HepG2 (cell line): ENCODE measurements around the gene PIANP. TPM values are rescaled to one million over a fixed set of nuclear protein-coding genes. Genes with fewer than 3 reads are reported as not detected.

Experiments
- ATAC-seq: fragments of 200-7000 bp; cut with Tn5 transposase; 3 replicates; pipeline ENCODE4 v1.9.1; 2020; ENCODE audit warnings: mild to moderate bottlenecking, moderate library complexity
- BruUV-seq: library from RNA; stranded (reverse); fragments of 400-500 nt; replicated peaks from 2 replicates; lab custom pipeline; 2021; lab: Mats Ljungman, UMichigan
- CTCF ChIA-PET: fragments of 300-600 bp; formaldehyde crosslinking; extraction: SDS; loops from one replicate; lab custom pipeline; 2021; ENCODE audit warnings: low total read pairs, inconsistent platforms, low intra/inter-chr PET ratio; lab: Yijun Ruan, JAX
- POLR2A ChIA-PET: fragments of 350-600 bp; sonication (Branson Sonifier 250); formaldehyde crosslinking; loops from one replicate; lab custom pipeline; 2020; ENCODE audit warnings: antibody characterized with exemption, inconsistent platforms; lab: Yijun Ruan, JAX
- DNase-seq: peaks from one replicate; pipeline ENCODE4 v3.0.0-alpha.2; 2015; ENCODE audit warnings: low spot score
- FAIRE-seq: peaks from 3 replicates; lab custom pipeline; 2011; peaks lifted over from hg19 to GRCh38; lab: Jason Lieb, UNC
- H2AFZ ChIP-seq: one replicate; pipeline ENCODE4 v1.6.1; 2011; ENCODE audit warnings: low read length, inconsistent platforms
- H3K27ac ChIP-seq: fragments of 300-600 bp; 3 replicates; pipeline ENCODE4 v1.8.0; 2011; ENCODE audit warnings: mixed run types, mild to moderate bottlenecking, mixed read lengths, low read length, inconsistent platforms; ENCODE audit not compliant: insufficient read depth; ENCODE audit errors: extremely low read length
- H3K27me3 ChIP-seq, 2 experiments: fragments of 200-600 bp in 1 of 2; 2 replicates in 1 of 2; 3 replicates in 1 of 2; pipeline versions ENCODE4 v1.6.0 to v1.8.0; 2011; ENCODE audit warnings: low read length in 2 of 2, mild to moderate bottlenecking in 2 of 2, moderate library complexity in 2 of 2, inconsistent platforms in 1 of 2; ENCODE audit not compliant: insufficient read depth in 2 of 2, control insufficient read depth in 1 of 2
- H3K36me3 ChIP-seq, 2 experiments: fragments of 200-600 bp in 1 of 2; replicated peaks in 1 of 2; 2 replicates in 1 of 2; 3 replicates in 1 of 2; pipeline versions ENCODE4 v1.5.1 to v1.8.0; 2011; ENCODE audit warnings: low read length in 2 of 2, inconsistent platforms in 1 of 2; ENCODE audit not compliant: insufficient read depth in 2 of 2, control insufficient read depth in 1 of 2
- H3K4me1 ChIP-seq: 2 replicates; pipeline ENCODE4 v1.5.1; 2012; ENCODE audit warnings: low read length, inconsistent platforms; ENCODE audit not compliant: insufficient read depth
- H3K4me2 ChIP-seq: 2 replicates; pipeline ENCODE4 v1.6.0; 2011; ENCODE audit warnings: low read depth, low read length, inconsistent platforms
- H3K4me3 ChIP-seq, 3 experiments: fragments of 200-600 bp in 1 of 3; sonication (generic), shearing (Covaris generic) in 1 of 3; replicated peaks in 1 of 3; 2 replicates each; pipeline ENCODE4 v1.5.1; 2011 to 2016; ENCODE audit warnings: low read length in 3 of 3, inconsistent platforms in 2 of 3, low read depth in 2 of 3, mild to moderate bottlenecking in 2 of 3, control low read depth in 1 of 3, mixed read lengths in 1 of 3; ENCODE audit not compliant: insufficient read depth in 1 of 3
- H3K79me2 ChIP-seq: one replicate; pipeline ENCODE4 v1.6.1; 2011; ENCODE audit warnings: low read length, inconsistent platforms; ENCODE audit not compliant: insufficient read depth
- H3K9ac ChIP-seq: 2 replicates; pipeline ENCODE4 v1.6.0; 2011; ENCODE audit warnings: mild to moderate bottlenecking, low read depth, low read length, inconsistent platforms; ENCODE audit not compliant: insufficient read depth
- H3K9me3 ChIP-seq: 2 replicates; pipeline ENCODE4 v1.5.1; 2012; ENCODE audit warnings: mild to moderate bottlenecking, low read length
- H4K20me1 ChIP-seq: 2 replicates; pipeline ENCODE4 v1.6.0; 2011; ENCODE audit warnings: inconsistent platforms, mild to moderate bottlenecking, low read length, moderate library complexity; ENCODE audit not compliant: insufficient read depth
- AHR ChIP-seq: IDR thresholded peaks from 2 replicates; pipeline ENCODE4 v1.6.1; 2018; ENCODE audit warnings: missing genetic modification reagents, missing compliant biosample characterization
- ARID4A ChIP-seq: sonication (generic); formaldehyde crosslinking; IDR thresholded peaks from 2 replicates; pipeline ENCODE4 v1.5.0; 2020; ENCODE audit warnings: mild to moderate bottlenecking, missing genetic modification reagents, borderline replicate concordance
- ETV5 ChIP-seq: IDR thresholded peaks from 2 replicates; pipeline ENCODE4 v1.6.1; 2018; ENCODE audit warnings: missing biosample characterization, missing genetic modification reagents, inconsistent platforms, borderline replicate concordance
- GTF3A ChIP-seq: sonication (generic); formaldehyde crosslinking; conservative IDR thresholded peaks from 2 replicates; pipeline ENCODE4 v1.4.0; 2020; ENCODE audit warnings: mild to moderate bottlenecking, missing genetic modification reagents
- HNF4A ChIP-seq: sonication (generic); formaldehyde crosslinking; IDR thresholded peaks from 2 replicates; pipeline ENCODE4 v1.4.0; 2020; ENCODE audit warnings: missing genetic modification reagents
- KLF11 ChIP-seq: IDR thresholded peaks from 2 replicates; pipeline ENCODE4 v1.6.1; 2016; ENCODE audit warnings: missing compliant biosample characterization
- MED1 ChIP-seq: sonication (generic); formaldehyde crosslinking; IDR thresholded peaks from 2 replicates; pipeline ENCODE4 v1.4.0; 2020; ENCODE audit warnings: missing genetic modification reagents
- MTA1 ChIP-seq: sonication (generic); formaldehyde crosslinking; IDR thresholded peaks from 2 replicates; pipeline ENCODE4 v1.4.0; 2020; ENCODE audit warnings: missing genetic modification reagents, mild to moderate bottlenecking, borderline replicate concordance
- RARA ChIP-seq: IDR thresholded peaks from 2 replicates; pipeline ENCODE4 v1.6.1; 2016; ENCODE audit warnings: missing genetic modification reagents, missing compliant biosample characterization
- RFX1 ChIP-seq: fragments of 450-650 bp; IDR thresholded peaks from 2 replicates; pipeline ENCODE4 v1.6.1; 2017
- SAFB2 ChIP-seq: sonication (generic); formaldehyde crosslinking; IDR thresholded peaks from 2 replicates; pipeline ENCODE4 v1.5.1; 2020; ENCODE audit warnings: missing genetic modification reagents, low read depth, mild to moderate bottlenecking, borderline replicate concordance
- SNRNP70 ChIP-seq: fragments of 200-400 bp; formaldehyde crosslinking; IDR thresholded peaks from 2 replicates; pipeline ENCODE4 v1.6.1; 2017; ENCODE audit warnings: mild to moderate bottlenecking, low read depth, low read length, moderate library complexity
- TBP ChIP-seq: sonication (generic); formaldehyde crosslinking; IDR thresholded peaks from 2 replicates; pipeline ENCODE4 v1.5.0; 2020; ENCODE audit warnings: missing genetic modification reagents
- ZFP36L1 ChIP-seq: sonication (generic); formaldehyde crosslinking; IDR thresholded peaks from 2 replicates; pipeline ENCODE4 v1.8.0; 2022; ENCODE audit warnings: mild to moderate bottlenecking, missing genetic modification reagents, moderate library complexity
- ZNF335 ChIP-seq: sonication (generic); formaldehyde crosslinking; IDR thresholded peaks from 2 replicates; pipeline ENCODE4 v1.4.0; 2020; ENCODE audit warnings: missing genetic modification reagents
- ZNF501 ChIP-seq: sonication (generic); formaldehyde crosslinking; IDR thresholded peaks from 2 replicates; pipeline ENCODE4 v1.5.1; 2020; ENCODE audit warnings: mild to moderate bottlenecking, moderate library complexity, missing genetic modification reagents
- ZNF503 ChIP-seq: sonication (generic); formaldehyde crosslinking; IDR thresholded peaks from 2 replicates; pipeline ENCODE4 v1.4.0; 2020; ENCODE audit warnings: missing genetic modification reagents
- ZNF615 ChIP-seq: sonication (generic); formaldehyde crosslinking; IDR thresholded peaks from 2 replicates; pipeline ENCODE4 v1.5.0; 2020; ENCODE audit warnings: mild to moderate bottlenecking, missing genetic modification reagents, borderline replicate concordance
- ZNF652 ChIP-seq: IDR thresholded peaks from 2 replicates; pipeline ENCODE4 v1.6.1; 2016; ENCODE audit warnings: low read depth, borderline replicate concordance
- ZNF75D ChIP-seq: sonication (generic); formaldehyde crosslinking; IDR thresholded peaks from 2 replicates; pipeline ENCODE4 v1.8.1; 2023; ENCODE audit warnings: missing genetic modification reagents, mild to moderate bottlenecking, borderline replicate concordance
- WGBS: methylation state at CpG from one replicate; pipeline ENCODE4 v1.1.6; 2017; ENCODE audit warnings: low lambda C conversion rate; 5-methylcytosine and 5-hydroxymethylcytosine counted together
- in situ Hi-C: cut with HindIII; loops from 2 replicates; pipeline ENCODE4 v1.10.0; 2017; ENCODE audit warnings: low pct_unique_long_range_greater_than_20kb; ENCODE audit not compliant: extremely low pct_ligation_motif_present
- intact Hi-C: fragments of 100-400 bp; cut with micrococcal nuclease; formaldehyde crosslinking; loops from one replicate; pipeline ENCODE4 v1.10.0; 2022; ENCODE audit not compliant: unreplicated experiment
- polyA plus RNA-seq, 8 experiments: library from polyadenylated mRNA; depleted of rRNA in 3 of 8; stranded (reverse) in 7 of 8; unstranded in 1 of 8; fragments of >200 nt; fragmentation: Illumina TruSeq in 4 of 8; extraction: Trizol in 4 of 8; gene quantifications; 2 replicates each; pipeline versions ENCODE4 v1.2.1 to v1.2.3, GENCODE V29; 2011 to 2016; ENCODE audit warnings: low read depth in 4 of 8, missing spikeins in 1 of 8, mixed read lengths in 1 of 8; ENCODE audit not compliant: insufficient read depth in 1 of 8
- total RNA-seq, 5 experiments: library from RNA; depleted of rRNA; stranded (reverse); fragments of >200 nt; fragmentation: Illumina TruSeq; extraction: Trizol; gene quantifications; 2 replicates each; pipeline ENCODE4 v1.2.3, GENCODE V29; 2016; ENCODE audit warnings: low read depth in 1 of 5

PIANP gene
- total and polyA plus RNA-seq, 2 of the 13 experiments (the other 11 are each of a cell fraction or from before 2014, with no cell fraction given): not detected

GRCh38 chr12:6692888-6693287, 7.7 kb downstream of the PIANP start:
- no peaks in the 10 kb centered on the region for H4K20me1 ChIP-seq
- ChIA-PET CTCF (no interaction called here), POLR2A (no interaction called here)
- H3K27me3 ChIP-seq: peaks cover 3 to 28% of the 10 kb centered on the region in 2 experiments
- no peak overlapping the region for H2AFZ ChIP-seq
- H3K27ac ChIP-seq: no peak overlapping the region
- TF ChIP-seq MTA1 (CRISPR knock-in tag) (no peak), ZNF501 (CRISPR knock-in tag) (no peak), ZFP36L1 (no peak), ARID4A (CRISPR knock-in tag) (no peak), AHR (no peak), RFX1 (no peak), ZNF615 (CRISPR knock-in tag) (no peak), SNRNP70 (no peak), ZNF335 (CRISPR knock-in tag) (no peak), ZNF75D (CRISPR knock-in tag) (no peak), GTF3A (CRISPR knock-in tag) (no peak), MED1 (no peak), ZNF503 (CRISPR knock-in tag) (no peak), HNF4A (CRISPR knock-in tag) (no peak), ZNF652 (CRISPR knock-in tag) (no peak), ETV5 (CRISPR knock-in tag) (no peak), KLF11 (CRISPR knock-in tag) (no peak), SAFB2 (no peak), RARA (CRISPR knock-in tag) (no peak), TBP (CRISPR knock-in tag) (no peak)
- DNase-seq: no peak
- H3K4me1 ChIP-seq: peaks cover 19% of the 10 kb centered on the region
- no peak overlapping the region for H3K9ac ChIP-seq
- no peak overlapping the region for H3K4me2 ChIP-seq
- WGBS: 49% methylated on average over 2 of the region's 2 CpGs
- H3K79me2 ChIP-seq: peaks cover 13% of the 10 kb centered on the region
- no peak for ATAC-seq
- H3K9me3 ChIP-seq: no peaks in the 10 kb centered on the region
- intact Hi-C loops (no loop called here), in situ Hi-C loops (no loop called here)
- no peak for FAIRE-seq
- H3K4me3 ChIP-seq: no peak overlapping the region
- no TSS peak for BruUV-seq
- H3K36me3 ChIP-seq: no peaks in the 10 kb centered on the region
